Activated CD4-positive, CD25-positive, alpha-beta regulatory T cell (primary cell): Measurements from ENCODE around the gene TENM3.

ENCODE experiments used
- DNase-seq, 4 experiments: peaks; one replicate each; lab custom pipeline; 2025; lab: John Stamatoyannopoulos, UW

TENM3 gene

GRCh38 chr4:182818926-182819730 lies 575.9 kb downstream of the TENM3 start:
- DNase-seq = no peak

GRCh38 chr4:182819751-182820150 lies 576.5 kb downstream of the TENM3 start:
- DNase-seq = no peak

DNA sequence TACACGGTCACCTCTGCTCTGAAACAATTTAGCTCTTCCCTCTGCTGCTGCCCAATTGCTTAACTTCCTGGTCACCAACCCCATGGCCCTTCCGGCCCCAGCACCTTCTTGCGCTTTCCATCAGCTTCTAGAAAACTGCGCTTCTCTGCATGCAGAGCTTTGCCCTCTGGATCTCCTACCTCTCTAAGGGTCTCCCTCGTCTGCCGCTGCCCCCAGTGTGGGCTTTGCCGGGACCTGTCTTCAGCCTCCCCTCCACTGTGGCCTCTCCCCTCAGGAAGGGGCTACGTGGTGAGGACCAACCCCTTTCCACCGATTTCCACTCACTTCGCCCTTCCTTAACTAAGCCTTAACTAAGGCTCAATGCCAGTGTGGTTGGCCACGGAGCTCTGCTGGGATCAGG lies 579.4 kb downstream of the TENM3 start:
- DNase-seq = no peak

DNA sequence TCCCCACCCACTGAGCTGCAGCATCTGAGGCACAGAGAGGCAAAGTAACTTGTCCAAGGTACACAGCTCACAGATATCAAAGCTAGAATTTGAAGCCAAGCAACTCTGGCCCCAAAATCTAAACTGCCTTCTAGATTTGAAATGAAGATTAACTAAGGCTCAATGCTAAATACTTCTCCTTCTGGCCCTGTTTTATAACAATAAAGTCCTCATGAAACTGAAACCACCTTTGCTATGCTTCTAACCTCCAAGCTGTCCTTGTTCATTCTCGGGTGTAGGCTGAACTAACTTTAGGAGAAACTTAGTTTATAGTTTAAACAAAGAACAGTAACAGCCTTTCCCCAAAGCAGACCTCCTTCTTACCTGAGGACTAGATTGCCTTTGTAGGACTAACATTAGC lies 580.4 kb downstream of the TENM3 start:
- no peak for DNase-seq

DNA sequence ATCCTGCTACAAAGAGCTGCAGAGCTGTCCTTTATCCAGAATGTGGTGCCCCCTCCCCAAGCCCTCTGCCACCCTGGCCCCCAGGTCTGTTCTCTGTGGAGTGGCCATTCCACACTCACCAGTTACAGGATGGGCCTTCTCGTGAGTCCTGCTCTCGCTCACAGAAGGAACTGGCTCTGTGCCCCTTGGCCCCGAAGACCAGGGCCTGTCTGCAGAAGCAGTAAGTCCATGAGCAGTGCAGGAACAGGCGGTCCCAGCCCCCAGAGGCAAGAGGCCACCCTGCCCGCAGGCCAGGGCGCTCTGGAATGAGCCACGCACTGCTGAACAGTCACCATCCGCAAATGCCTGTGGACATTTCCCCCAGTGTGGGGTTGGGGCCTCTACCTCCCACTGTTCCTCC lies 581.8 kb downstream of the TENM3 start:
- no peak for DNase-seq

DNA sequence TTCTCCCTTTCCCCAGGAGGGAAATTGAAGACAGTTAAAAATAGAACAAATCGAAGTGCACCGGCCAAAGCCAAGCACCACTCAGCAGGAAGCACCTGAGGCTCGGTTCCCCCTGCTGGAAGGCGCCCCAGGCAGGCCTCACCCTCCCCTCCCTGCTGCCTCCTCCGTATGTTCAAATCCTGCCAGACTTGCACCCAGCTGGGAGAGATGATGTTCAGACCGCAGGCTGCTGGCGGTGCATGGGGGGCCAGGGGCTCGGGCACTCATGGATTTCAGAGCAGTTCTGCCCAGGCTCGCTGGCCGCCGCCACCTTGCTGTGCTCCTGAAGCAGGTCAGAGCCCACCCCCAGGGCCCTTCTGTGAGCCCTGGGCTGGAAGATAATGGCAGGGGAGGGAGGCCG lies 582.6 kb downstream of the TENM3 start:
- DNase-seq = no peak

DNA sequence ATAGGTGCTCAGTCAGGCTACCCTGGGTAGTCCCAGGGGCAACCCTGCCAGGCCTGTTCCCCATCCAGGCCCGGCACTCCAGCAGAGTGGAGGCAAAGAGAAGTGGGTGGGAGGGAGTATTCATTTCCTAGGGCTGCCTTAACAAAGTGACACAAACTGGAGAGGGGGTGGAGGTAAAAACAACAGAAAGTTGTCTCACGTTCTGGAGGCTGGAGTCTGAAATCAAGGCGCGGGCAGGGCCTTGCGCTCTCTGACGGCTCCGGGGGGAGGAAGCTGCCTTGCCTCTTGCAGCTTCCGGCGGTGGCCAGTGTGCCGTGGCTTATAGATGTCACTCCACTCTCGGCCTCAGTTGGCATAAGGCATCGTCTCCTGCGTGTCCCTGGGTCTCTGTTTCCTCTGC lies 583.2 kb downstream of the TENM3 start:
- no peak for DNase-seq

DNA sequence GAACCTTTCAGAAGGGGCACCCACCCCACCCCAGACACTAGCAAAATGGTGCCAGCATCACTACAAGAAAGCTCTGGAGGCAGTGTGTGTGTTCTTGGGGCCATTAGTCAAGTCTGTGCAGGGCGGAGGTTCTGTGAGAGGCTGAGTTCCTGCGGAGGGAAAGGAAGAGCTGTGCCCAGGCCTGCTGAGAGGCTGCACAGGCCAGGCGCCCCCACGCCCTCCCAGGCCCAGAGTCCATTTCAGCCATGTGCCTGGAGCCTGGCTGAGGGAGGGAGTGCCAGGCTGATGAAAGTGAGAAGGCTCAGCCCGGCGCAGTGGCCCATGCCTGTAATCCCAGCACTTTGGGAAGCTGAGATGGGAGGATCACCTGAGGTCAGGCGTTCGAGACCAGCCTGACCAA lies 584.0 kb downstream of the TENM3 start:
- DNase-seq = no peak

- no peak for DNase-seq
Observed at GRCh38 chr4:182827954-182828353, 584.8 kb downstream of the TENM3 start.

DNA sequence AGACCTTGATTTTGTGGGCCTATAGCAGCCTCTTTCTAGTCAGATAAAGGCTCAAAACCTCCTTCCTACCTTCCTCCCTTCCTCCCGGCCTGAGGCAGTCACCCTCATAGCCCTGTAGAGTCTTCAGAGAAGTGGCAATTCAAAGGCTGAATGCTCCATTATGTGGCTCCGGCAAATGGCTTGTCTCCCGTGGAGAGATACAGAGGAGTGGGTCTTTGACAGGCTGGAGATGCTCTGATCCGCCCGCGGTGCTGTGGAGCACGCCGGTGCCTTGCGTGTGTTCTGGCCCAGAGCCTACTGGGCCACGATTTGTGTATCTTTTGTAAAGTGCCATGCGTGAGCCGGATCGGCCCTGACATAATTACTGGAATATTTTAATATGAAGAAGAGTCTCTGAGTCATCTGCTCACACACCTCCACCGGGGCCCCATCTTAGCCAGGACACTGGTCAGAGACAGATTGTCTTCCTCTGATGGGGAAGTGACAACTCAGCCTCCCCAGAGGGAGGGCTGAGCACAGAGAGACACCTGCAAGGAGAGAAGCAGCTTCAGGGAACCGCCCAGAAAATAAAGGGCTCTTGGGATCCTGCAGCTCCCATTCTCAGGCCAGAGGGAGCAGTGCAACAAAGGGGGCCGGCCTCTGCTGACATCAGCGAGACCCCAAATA lies 585.3 kb downstream of the TENM3 start:
- DNase-seq = no peak

GRCh38 chr4:182829196-182829595 lies 586.0 kb downstream of the TENM3 start:
- no peak for DNase-seq

DNA sequence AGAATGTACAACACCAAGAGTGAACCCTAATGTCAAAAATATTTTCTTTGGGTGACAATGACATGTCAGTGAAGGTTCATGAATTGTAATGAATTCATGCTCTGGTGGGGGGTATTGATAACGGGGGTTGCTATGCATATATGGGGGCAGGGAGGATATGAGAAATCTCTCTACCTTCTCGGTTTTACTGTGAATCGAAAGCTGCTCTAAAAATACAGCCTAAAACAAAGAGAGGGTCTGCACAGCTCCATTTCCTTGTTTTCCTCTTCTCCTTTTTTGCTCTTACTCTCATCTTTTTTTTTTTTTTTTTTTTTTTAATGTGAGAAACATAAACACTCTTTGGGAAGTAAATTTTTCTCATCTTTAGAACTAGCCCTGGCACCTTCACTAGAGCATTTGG lies 588.2 kb downstream of the TENM3 start:
- no peak for DNase-seq

DNA sequence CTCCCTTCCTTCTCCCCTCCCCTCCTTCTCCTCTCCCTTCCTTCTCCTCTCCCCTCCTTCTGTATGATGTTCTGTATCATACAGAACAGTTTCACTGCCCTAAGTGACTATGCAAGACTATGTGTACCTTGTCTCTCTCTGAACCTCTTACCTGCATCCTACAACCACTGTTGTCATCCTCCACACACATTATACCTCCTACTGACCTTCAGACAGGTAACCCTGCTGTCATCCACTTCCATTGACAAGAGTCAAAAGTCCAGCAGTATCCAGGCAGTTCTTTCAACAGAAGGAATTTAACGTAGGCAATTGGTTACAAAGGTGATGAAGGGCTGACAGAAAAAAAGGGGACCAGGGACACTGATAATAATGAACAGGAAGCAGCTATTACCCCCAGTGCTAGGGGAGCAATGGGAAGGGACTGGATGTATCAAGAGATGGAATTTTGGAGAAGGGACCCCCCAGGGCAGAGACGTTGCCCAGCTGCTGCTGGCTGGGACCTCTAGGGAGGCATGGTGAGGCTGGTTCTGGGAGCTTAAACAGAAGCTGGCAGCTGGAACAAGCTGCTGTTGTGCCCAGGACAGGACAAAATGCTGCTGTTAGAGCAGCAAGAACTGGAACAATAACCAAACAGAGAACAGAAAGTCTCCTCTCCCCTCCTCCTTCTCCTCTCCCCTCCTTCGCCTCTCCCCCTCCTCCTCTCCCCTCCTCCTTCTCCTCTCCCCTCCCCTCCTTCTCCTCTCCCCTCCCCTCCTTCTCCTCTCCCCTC lies 589.3 kb downstream of the TENM3 start:
- DNase-seq = no peak

DNA sequence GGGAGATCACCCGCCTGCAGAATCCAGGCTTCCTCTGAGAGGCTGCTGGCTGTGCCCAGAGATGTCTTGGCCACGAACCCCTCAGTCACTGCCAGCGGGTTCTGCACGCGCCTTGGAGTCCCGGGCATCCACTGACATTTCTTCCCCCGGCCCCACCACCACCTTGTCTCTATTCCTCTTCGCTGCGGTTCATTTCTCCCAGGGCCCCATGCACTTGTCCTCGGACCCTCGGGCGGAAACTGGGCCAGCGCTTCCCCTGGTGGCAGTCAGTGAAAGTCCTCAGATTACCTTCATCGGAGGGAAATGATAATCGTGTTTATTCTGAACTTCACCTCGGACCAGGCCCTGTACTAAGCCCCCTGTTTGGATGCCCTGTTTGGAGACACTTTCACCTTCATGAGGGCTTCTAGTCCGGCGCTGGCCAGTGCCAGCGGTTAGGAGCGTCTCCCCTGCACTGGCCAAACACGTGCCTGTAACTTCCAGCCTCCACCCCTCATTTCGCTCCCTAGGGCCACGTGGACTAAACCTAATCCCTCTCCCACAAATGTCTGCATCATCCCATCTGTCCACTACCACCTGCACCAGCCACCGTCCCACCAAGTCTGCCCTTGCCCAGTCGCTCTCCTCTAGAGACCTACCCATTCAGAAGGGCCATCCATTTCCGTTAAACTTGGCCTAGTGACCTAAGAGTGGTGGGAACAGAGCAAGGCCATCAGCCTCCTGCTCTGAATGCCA lies 592.0 kb downstream of the TENM3 start:
- DNase-seq = no peak

DNA sequence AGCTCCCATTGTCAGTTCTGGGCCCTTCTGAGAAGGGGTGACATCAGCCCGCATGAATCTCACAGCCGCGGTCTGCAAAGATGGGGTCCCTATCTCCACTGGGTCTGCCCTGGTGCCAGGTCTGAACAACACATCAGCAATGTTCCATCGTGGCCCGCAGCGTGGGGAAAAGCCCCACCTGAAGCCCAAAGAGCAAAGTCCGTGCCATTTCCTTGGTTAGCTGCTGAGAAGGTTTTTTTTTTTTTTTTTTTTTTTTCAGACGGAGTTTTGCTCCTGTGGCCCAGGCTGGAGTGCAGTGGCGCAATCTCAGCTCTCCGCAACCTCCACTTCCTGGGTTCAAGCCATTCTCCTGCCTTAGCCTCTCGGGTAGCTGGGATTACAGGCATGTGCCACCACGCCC lies 594.6 kb downstream of the TENM3 start:
- no peak for DNase-seq

DNA sequence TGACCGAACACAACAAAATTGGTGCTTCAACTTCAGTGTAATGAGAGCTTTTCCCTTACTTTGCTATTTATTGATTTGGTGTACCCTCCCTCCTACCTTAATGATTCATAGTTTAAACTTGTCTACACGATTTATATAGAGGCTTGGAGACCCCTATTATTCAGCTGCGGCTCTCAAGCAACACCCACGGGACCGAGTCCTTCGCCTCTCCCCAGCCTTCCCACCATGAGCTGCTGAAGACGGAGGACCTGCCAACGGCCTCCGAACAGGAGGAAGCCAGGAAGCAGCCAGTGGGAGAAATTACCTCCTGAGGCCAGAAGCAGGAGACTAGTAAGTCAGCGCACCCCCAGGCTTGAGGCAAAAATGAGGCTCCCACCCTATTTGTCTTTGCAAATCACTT lies 595.3 kb downstream of the TENM3 start:
- DNase-seq = no peak

GRCh38 chr4:182839256-182839655 lies 596.1 kb downstream of the TENM3 start:
- no peak for DNase-seq

GRCh38 chr4:182840108-182840507 lies 596.9 kb downstream of the TENM3 start:
- DNase-seq = no peak

- no peak for DNase-seq
Observed at GRCh38 chr4:182842104-182842600, 599.0 kb downstream of the TENM3 start.

DNA sequence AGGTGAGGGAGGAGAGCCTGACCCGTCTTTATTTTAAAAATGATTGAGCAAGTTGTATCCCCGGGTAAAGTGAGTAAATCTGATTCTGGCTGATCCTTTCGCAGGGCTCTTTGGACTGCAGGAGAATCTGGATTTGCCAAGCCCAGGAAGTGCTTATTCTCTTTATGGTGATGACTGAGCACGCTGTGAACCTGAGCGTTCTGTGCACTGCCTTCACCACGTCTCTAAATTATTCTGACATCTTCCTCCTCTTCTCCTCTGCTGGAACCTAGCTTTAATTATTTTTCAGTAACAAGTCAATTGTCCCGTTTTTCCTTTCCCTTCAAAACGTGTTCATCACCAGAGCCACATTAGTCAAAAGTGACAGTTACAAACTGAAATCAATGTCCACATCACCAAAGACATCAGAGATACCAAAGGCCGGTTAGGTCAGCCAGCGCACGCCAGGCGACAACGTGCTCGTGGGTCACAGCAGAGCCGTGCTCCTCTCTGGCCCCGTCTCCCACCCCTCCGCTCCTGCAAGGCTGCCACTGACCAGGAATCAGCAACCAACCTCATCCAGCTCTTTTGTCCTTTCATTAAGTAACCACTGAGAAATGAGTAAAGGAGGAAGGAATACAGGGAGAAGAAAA lies 599.7 kb downstream of the TENM3 start:
- DNase-seq = no peak

- no peak for DNase-seq
Observed at GRCh38 chr4:182843808-182844325, 600.7 kb downstream of the TENM3 start.
